GM21360 (cell line): ENCODE results near the gene CFAP100.

Experiments used
- ATAC-seq: cut with Tn5 transposase; IDR thresholded peaks from one replicate; pipeline ENCODE4 v1.9.1; 2021; ENCODE audit warnings: mild to moderate bottlenecking, moderate library complexity; ENCODE audit not compliant: unreplicated experiment

The CFAP100 gene

GRCh38 chr3:126394179-126394976, at the start of gene CFAP100:
TSS of gene CFAP100 (plus strand) at chr3:126394909. CDS start at chr3:126396001, 1,092 bp downstream.
- ATAC-seq, result no peak

DNA sequence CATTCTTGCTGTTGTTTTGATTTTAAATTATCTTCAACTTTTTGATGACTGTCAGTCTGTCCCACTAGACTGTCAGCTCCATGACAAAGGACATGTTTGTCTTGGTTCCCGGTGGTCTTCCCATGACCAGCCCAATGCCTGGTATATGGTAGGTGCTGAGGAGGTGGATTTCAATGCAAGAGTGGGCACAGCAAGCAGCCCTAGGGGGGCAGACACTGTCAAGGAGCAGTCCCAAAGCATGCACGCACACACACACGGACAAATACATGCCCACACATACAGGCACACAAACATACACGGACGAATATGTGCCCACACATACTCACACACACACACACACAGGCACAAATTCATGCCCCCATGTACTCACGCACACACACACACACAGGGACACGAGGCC, 49.5 kb upstream of the CFAP100 start:
- no peak for ATAC-seq

GRCh38 chr3:126345641-126346460, 48.9 kb upstream of the CFAP100 start:
- ATAC-seq, result no peak

DNA sequence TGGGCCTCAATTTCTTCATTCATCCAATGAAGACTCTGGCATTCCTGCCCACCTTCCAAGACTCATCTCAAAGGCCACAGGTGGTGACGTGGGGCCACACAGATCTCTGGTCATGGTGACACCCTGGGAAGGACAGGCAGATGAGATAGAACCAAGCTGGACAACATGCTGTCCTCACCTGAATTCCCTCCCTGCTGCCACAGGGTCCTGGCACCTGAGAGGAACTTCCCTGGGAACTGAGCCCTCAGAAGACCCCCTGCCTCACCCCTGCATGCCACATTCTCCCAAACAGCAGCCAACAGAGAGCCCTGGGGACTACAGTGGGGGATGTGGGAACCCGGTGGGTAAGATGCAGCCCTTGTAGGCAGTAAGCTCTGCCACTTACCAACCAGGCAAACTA, 48.2 kb upstream of the CFAP100 start:
- no peak for ATAC-seq

GRCh38 chr3:126347543-126348161, 47.1 kb upstream of the CFAP100 start:
- no peak for ATAC-seq

- no peak for ATAC-seq
These were observed 46.3 kb upstream of the CFAP100 start for GRCh38 chr3:126348308-126348920.

DNA sequence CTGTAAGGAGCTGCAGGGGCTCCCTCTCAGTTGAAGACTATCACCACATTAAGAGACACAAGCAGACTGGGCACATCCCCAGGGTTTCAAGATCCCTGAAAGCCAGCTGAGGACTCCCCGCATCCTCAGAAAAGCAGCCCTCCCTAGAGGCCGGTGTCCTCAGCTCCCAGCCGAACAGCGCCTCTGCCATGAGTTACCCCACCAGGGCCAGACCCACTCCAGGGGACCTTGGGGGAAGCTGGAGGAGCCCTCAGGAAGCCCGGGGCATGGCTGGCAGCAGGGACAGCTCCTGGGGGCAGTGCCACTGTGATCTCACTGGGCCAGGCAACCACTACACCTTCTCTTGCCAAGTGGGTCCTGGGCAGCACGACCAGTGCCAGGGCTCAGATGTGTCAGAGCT, 45.6 kb upstream of the CFAP100 start:
- ATAC-seq, result no peak

- ATAC-seq, result no peak
These were observed 44.9 kb upstream of the CFAP100 start for GRCh38 chr3:126349611-126350501.

GRCh38 chr3:126350502-126351085, 44.1 kb upstream of the CFAP100 start:
- ATAC-seq, result no peak

- no peak for ATAC-seq
These were observed 43.5 kb upstream of the CFAP100 start for GRCh38 chr3:126351086-126351770.

GRCh38 chr3:126351771-126352475, 42.8 kb upstream of the CFAP100 start:
- no peak for ATAC-seq

GRCh38 chr3:126352476-126353454, 41.9 kb upstream of the CFAP100 start:
- ATAC-seq, result no peak

GRCh38 chr3:126353694-126354321, 40.9 kb upstream of the CFAP100 start:
- no peak for ATAC-seq

GRCh38 chr3:126354776-126355175, 39.9 kb upstream of the CFAP100 start:
- no peak for ATAC-seq

DNA sequence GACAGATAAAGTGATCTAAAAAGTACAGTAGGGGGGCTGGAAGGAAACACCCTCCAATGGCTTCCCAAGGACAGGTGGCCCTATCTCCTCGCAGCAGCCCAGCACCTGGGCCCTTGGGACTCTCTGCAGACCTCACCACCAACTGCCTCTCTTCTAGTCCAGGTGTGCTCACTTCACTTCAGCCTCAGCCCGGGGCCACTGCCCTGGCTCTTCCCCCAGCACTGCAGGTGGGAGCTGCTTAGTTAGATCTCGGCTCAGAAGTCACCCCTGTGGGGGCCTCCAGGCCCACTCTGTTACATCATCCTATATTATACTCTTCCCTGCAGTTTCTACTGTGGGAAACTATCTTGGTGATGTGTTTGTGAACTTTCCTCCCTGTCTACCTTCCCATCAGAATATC, 39.5 kb upstream of the CFAP100 start:
- no peak for ATAC-seq

DNA sequence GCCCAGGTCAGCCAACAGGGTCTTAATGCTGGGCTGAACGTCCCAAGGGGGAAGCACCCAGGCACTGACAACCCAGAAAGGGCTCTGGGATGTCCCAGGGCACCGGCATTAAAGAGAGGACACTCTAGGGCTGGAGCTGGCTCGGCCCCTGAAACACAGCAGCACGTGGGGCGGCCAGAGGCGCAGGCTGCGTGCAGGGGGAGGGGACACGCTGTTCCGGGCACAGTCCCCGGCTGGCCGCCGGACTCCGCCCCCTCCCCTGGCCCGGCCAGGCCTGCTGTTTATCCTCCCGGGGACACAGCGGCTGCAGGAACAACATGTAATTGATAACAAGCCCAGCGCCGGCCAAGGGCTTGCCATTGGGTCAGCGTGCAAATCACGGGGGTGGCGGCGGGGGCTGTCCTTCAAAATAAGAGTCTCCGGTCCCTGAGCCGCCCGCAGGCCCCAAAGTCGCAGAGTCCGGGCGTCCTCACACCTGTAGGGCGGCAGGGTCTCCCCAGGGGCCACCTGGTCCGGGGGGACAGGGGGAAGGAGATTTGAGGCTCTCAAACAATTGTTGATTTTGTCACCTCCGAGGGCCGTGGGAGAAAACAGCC, 38.8 kb upstream of the CFAP100 start:
- ATAC-seq, result no peak
